ENCODE measurements around the gene RNF157. TPM values are rescaled to one million over a fixed set of nuclear protein-coding genes. Genes with fewer than 3 reads are reported as not detected.

The RNF157 gene
- total and polyA plus RNA-seq, 2 of the 4 experiments (the other 2 are of a cell fraction): 0.54 to 1.3 TPM

DNA sequence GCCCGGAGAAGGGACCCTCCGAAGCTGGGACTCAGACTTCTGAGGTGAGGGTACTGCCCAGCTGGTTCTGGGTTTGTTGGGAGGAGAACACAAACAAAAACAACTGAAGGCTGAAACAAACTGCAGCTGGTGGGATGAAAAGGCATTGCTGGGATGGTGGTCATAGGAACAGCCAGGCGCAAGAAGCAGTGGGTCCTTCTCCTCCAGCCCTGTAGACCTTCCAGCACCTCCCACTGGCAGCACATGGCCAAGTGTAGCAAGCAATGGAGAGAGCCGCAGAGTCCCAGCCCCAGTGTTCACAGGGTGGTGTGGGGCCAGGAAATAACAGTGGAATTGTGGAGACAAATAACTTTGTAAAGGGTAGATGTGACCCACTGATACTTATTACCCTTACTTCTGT is 50.6 kb downstream of the RNF157 start:
- H3K23ac ChIP-seq (ENCODE audit: low read depth, low read length): no peak overlapping the region; the same call in 1 of the 2 replicates
- H3K4me3 ChIP-seq (ENCODE audit: insufficient read depth, low read depth, low read length): no peak overlapping the region
- WGBS, 2 experiments (ENCODE audit: extremely low coverage in 2 of 2, insufficient read length in 1 of 2): no CpG with 5 or more reads among the region's 4 CpGs
- ATAC-seq (ENCODE audit: low read depth): no peak
- DNase-seq: no peak
- no peaks in the 10 kb centered on the region for H3K36me3 ChIP-seq (ENCODE audit: control insufficient read depth, insufficient read depth, low read length)
- no peak overlapping the region for H3K18ac ChIP-seq (ENCODE audit: low read depth, low read length)
- intact Hi-C loops (cut with micrococcal nuclease): no loop called here
- no peak overlapping the region for H3K56ac ChIP-seq (ENCODE audit: extremely low read depth, insufficient read depth, low read length)
- H2BK15ac ChIP-seq (ENCODE audit: low read depth, low read length): no peak overlapping the region
- in situ Hi-C loops (cut with MboI; ENCODE audit: low sequenced_read_pairs): no loop called here
- H3K27me3 ChIP-seq (ENCODE audit: control insufficient read depth, insufficient read depth, low read length): 0 out of 2 replicates have a peak, but pooled peaks cover 2% of the 10 kb centered on the region
- H4K5ac ChIP-seq (ENCODE audit: low read depth, low read length): no peak overlapping the region
- peak overlapping the region; percentile 38 for H2AFZ ChIP-seq (replicated peaks; ENCODE audit: low read length, poor library complexity)
- no peaks in the 10 kb centered on the region for H4K20me1 ChIP-seq (ENCODE audit: insufficient read depth, low read length)
- H4K8ac ChIP-seq (ENCODE audit: low read depth in 2 of 2, low read length in 2 of 2): no peak overlapping the region
- dilution Hi-C loops (cut with HindIII; ENCODE audit: low sequenced_read_pairs, unreplicated experiment): no loop called here
- H2AK9ac ChIP-seq (replicated peaks; ENCODE audit: low read depth, low read length, poor library complexity): no peak overlapping the region
- H2BK120ac ChIP-seq (ENCODE audit: low read depth, low read length): no peak overlapping the region
- TF ChIP-seq RCOR1 (IDR thresholded peaks at IDR 0.05; ENCODE audit: insufficient replicate concordance, low read length) (no peak), CEBPB (IDR thresholded peaks at IDR 0.05; ENCODE audit: low read depth, low read length) (no peak), ELK1 (IDR thresholded peaks at IDR 0.05; ENCODE audit: borderline replicate concordance, low read depth, low read length) (no peak), SMC3 (IDR thresholded peaks at IDR 0.05; ENCODE audit: low read depth, low read length) (no peak), CTCF (conservative IDR thresholded peaks at IDR 0.05; ENCODE audit: low read depth, low read length) (no peak), RAD21 (IDR thresholded peaks at IDR 0.05; ENCODE audit: low read length) (no peak), CHD1 (IDR thresholded peaks at IDR 0.05; ENCODE audit: low read depth, low read length) (no peak), MAZ (IDR thresholded peaks at IDR 0.05; ENCODE audit: borderline replicate concordance, low read depth, low read length) (no peak), MAFK (IDR thresholded peaks at IDR 0.05; ENCODE audit: low read depth, low read length) (no peak), BHLHE40 (IDR thresholded peaks at IDR 0.05; ENCODE audit: low read depth, low read length) (no peak), POLR2A (IDR thresholded peaks at IDR 0.05; ENCODE audit: low read depth, low read length) (no peak), RFX5 (IDR thresholded peaks at IDR 0.05; ENCODE audit: low read depth, low read length) (no peak), FOS (IDR thresholded peaks at IDR 0.05; ENCODE audit: low read depth, low read length) (no peak)
- TF ChIP-seq, protein P1, sequence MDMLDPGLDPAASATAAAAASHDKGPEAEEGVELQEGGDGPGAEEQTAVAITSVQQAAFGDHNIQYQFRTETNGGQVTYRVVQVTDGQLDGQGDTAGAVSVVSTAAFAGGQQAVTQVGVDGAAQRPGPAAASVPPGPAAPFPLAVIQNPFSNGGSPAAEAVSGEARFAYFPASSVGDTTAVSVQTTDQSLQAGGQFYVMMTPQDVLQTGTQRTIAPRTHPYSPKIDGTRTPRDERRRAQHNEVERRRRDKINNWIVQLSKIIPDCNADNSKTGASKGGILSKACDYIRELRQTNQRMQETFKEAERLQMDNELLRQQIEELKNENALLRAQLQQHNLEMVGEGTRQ (IDR thresholded peaks at IDR 0.05; ENCODE audit: low read depth, low read length): no peak
- no peak overlapping the region for H2BK5ac ChIP-seq (ENCODE audit: low read depth, low read length, poor library complexity, severe bottlenecking)
- no TSS peak for BruUV-seq (replicated peaks)
- H3K9me1 ChIP-seq (ENCODE audit: insufficient read depth, low read length): no peaks in the 10 kb centered on the region
- H3K9ac ChIP-seq (ENCODE audit: low read depth, low read length): no peak overlapping the region
- 0 out of 2 replicates have a peak overlapping the region, but pooled peaks have one; percentile 23 for H2AK5ac ChIP-seq (ENCODE audit: low read depth, low read length)
- no peak overlapping the region for H3K4ac ChIP-seq (ENCODE audit: low read depth, low read length)
- ChIA-PET POLR2A (ENCODE audit: unreplicated experiment) (no interaction called here), CTCF (interaction anchor here (0.8 kb wide), 1 partner anchor 12 kb away, joined by 5 read pairs; no protein-coding TSS in a partner anchor)
- no peaks in the 10 kb centered on the region for H3K9me3 ChIP-seq (ENCODE audit: control insufficient read depth, insufficient read depth, low read length)
- no peak overlapping the region for H3K4me2 ChIP-seq (ENCODE audit: low read depth, low read length)
- no peaks in the 10 kb centered on the region for H3K79me1 ChIP-seq (ENCODE audit: low read depth in 1 of 2, low read length in 2 of 2)
- peaks cover 3% of the 10 kb centered on the region; the same call in 1 of the 2 replicates for H3K4me1 ChIP-seq (ENCODE audit: control insufficient read depth, insufficient read depth, low read length)
- no peak overlapping the region for H3K14ac ChIP-seq (replicated peaks; ENCODE audit: low read depth, low read length)
- no peak overlapping the region for H3K27ac ChIP-seq (ENCODE audit: insufficient read depth, low read length)
- H4K91ac ChIP-seq (ENCODE audit: insufficient read depth, low read depth, low read length): no peak overlapping the region
- H2BK20ac ChIP-seq (ENCODE audit: low read depth, low read length): no peak overlapping the region; the same call in 1 of the 2 replicates

Measured in IMR-90 (cell line).